ENCODE results near the gene CIART.
A peak's percentile ranks its signal among the peaks of the same experiment; 100 is the strongest.
"Not testable (repeated sequence)": the region's sequence is repeated elsewhere in the genome, so short reads cannot be mapped to it uniquely, and the experiment has no call there.

CIART gene

GRCh38 chr1:150281758-150282557 lies at the start of gene CIART:
TSS of gene CIART (plus strand) at chr1:150282554. CDS start at chr1:150283268, 714 bp downstream.
- DNase-seq, result peak in 1 of 2 donors; percentile 37

- DNase-seq, result not testable (repeated sequence)
Measured at GRCh38 chr1:150232921-150233320, 49.4 kb upstream of the CIART start.

- DNase-seq, result peak in 1 of 2 donors; percentile 38
Measured at GRCh38 chr1:150233359-150234308, 48.7 kb upstream of the CIART start.

GRCh38 chr1:150234309-150234565 lies 48.1 kb upstream of the CIART start:
- DNase-seq, result no peak

- peak; percentile 55 to 73 for DNase-seq
Measured at GRCh38 chr1:150234566-150235293, 47.6 kb upstream of the CIART start.

- no peak for DNase-seq
Measured at GRCh38 chr1:150235294-150235851, 47.0 kb upstream of the CIART start.

GRCh38 chr1:150235852-150236613 lies 46.3 kb upstream of the CIART start, which contains the start of gene ANP32E:
TSS of gene ANP32E (minus strand) at chr1:150236112. CDS start at chr1:150235786, 326 bp downstream.
- peak; percentile 58 to 98 for DNase-seq

GRCh38 chr1:150236614-150237100 lies 45.7 kb upstream of the CIART start:
- no peak for DNase-seq

GRCh38 chr1:150237176-150237575 lies 45.2 kb upstream of the CIART start:
- not testable (repeated sequence) for DNase-seq

GRCh38 chr1:150237746-150238145 lies 44.6 kb upstream of the CIART start:
- no peak for DNase-seq

- DNase-seq, result no peak
Measured at GRCh38 chr1:150243003-150243402, 39.4 kb upstream of the CIART start.

GRCh38 chr1:150249936-150250335 lies 32.4 kb upstream of the CIART start:
- no peak for DNase-seq

- no peak for DNase-seq
Measured at GRCh38 chr1:150256198-150256553, 26.2 kb upstream of the CIART start.

- DNase-seq, result no peak
Measured at GRCh38 chr1:150256554-150257341, 25.6 kb upstream of the CIART start.

- DNase-seq, result no peak
Measured at GRCh38 chr1:150257624-150258585, 24.4 kb upstream of the CIART start, which contains the start of gene CA14. TSS of gene CA14 (plus strand) at chr1:150257774. CDS start at chr1:150258129, 355 bp downstream.

- no peak for DNase-seq
Measured at GRCh38 chr1:150259217-150259616, 23.1 kb upstream of the CIART start.

GRCh38 chr1:150259758-150260669 lies 22.3 kb upstream of the CIART start:
- no peak for DNase-seq

GRCh38 chr1:150261367-150261766 lies 21.0 kb upstream of the CIART start:
- DNase-seq, result no peak
